IPS-NIHi7 (cell line): ENCODE results near the gene DYNC1H1.

Experiments
- DNase-seq: peaks from one replicate; pipeline ENCODE4 v3.0.0; 2012; ENCODE audit warnings: mixed read lengths; ENCODE audit errors: extremely low spot score

DYNC1H1 gene

GRCh38 chr14:101964297-101965180, at the start of gene DYNC1H1:
DYNC1H1 (plus strand) TSS chr14:101964573; CDS start chr14:101964692, 119 bp downstream.
- peak; percentile 94 for DNase-seq

GRCh38 chr14:101915871-101916815, 48.2 kb upstream of the DYNC1H1 start:
- no peak for DNase-seq

- no peak for DNase-seq
These were observed 47.5 kb upstream of the DYNC1H1 start for GRCh38 chr14:101916816-101917412.

GRCh38 chr14:101917413-101918017, 46.9 kb upstream of the DYNC1H1 start:
- peak; percentile 22 for DNase-seq

GRCh38 chr14:101918065-101918989, 46.0 kb upstream of the DYNC1H1 start:
- peak; percentile 71 for DNase-seq

GRCh38 chr14:101920271-101920670, 44.1 kb upstream of the DYNC1H1 start:
- no peak for DNase-seq

GRCh38 chr14:101922866-101923265, 41.5 kb upstream of the DYNC1H1 start:
- DNase-seq, result no peak

GRCh38 chr14:101925152-101925551, 39.2 kb upstream of the DYNC1H1 start:
- no peak for DNase-seq

- DNase-seq, result no peak
These were observed 38.3 kb upstream of the DYNC1H1 start for GRCh38 chr14:101926085-101926484.

- DNase-seq, result no peak
These were observed 37.8 kb upstream of the DYNC1H1 start for GRCh38 chr14:101926620-101927019.

GRCh38 chr14:101927859-101928258, 36.5 kb upstream of the DYNC1H1 start:
- no peak for DNase-seq

GRCh38 chr14:101928415-101928841, 35.9 kb upstream of the DYNC1H1 start:
- DNase-seq, result no peak

GRCh38 chr14:101929096-101929495, 35.3 kb upstream of the DYNC1H1 start:
- DNase-seq, result no peak

- no peak for DNase-seq
These were observed 34.4 kb upstream of the DYNC1H1 start for GRCh38 chr14:101929946-101930345.

GRCh38 chr14:101932673-101933072, 31.7 kb upstream of the DYNC1H1 start:
- no peak for DNase-seq

GRCh38 chr14:101933209-101933608, 31.2 kb upstream of the DYNC1H1 start:
- DNase-seq, result no peak

- DNase-seq, result no peak
These were observed 29.7 kb upstream of the DYNC1H1 start for GRCh38 chr14:101934601-101935150.

- DNase-seq, result no peak
These were observed 26.2 kb upstream of the DYNC1H1 start for GRCh38 chr14:101937926-101938767.

GRCh38 chr14:101939646-101940170, 24.7 kb upstream of the DYNC1H1 start:
- no peak for DNase-seq
